NCI-H1694 treated with DMSO at 0.1 percent for 48 hours (cell line): ENCODE results near the gene HIVEP2.

Source experiments
- DNase-seq: peaks from one replicate; lab custom pipeline; 2025; lab: John Stamatoyannopoulos, UW

The HIVEP2 gene

DNA sequence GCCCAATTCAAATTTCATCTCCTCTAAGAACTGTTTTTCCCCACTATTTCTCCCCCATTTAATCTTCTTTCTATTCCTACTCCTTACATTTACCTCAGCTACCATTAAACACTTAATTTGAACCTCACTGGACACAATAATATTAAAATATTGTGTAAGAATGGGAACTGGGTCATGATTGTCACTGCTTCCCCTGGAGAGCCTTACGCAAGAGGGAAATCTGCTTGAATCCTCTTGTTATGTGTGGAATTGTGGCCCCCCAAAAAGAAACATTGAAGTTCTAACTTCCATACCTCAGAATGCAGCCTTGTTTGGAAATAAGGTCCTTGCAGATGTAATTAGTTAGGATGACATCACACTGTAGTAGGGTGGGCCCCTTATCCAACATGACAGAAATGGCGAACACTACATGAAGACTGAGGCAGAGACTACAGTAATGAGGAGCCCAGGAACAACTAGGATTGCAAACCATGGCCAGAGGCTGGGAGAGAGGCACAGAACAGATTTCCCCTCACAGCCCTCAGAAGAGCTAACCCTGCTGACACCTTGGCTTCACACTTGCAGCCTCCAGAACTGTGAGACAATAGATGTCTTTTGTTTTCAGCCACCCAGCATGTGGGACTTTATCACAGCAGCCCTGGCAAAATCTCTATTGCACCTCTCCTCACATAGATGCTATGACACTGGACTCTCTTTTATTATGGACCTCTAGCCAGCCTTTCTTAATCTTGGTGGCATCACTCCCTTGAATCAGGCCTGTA lies 29.9 kb downstream of the HIVEP2 start:
- no peak for DNase-seq

DNA sequence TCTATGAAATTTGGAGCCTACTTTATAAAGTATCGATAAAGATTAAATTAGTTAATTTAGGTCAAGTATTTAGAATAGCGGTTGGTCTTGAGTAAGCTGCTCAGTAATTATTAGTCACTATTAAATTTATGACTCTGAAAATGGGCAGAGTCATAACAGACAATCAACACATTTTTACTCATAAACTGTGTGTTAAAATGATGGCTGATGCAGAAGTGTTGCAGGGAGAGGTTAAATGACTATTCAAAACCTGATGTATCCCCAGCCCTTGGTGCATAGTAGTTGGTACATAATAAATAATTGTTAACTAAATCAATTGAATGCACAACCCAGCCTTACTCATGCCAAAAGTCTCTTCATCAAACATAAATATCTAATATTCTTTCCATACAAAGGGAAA lies 30.6 kb downstream of the HIVEP2 start:
- no peak for DNase-seq

DNA sequence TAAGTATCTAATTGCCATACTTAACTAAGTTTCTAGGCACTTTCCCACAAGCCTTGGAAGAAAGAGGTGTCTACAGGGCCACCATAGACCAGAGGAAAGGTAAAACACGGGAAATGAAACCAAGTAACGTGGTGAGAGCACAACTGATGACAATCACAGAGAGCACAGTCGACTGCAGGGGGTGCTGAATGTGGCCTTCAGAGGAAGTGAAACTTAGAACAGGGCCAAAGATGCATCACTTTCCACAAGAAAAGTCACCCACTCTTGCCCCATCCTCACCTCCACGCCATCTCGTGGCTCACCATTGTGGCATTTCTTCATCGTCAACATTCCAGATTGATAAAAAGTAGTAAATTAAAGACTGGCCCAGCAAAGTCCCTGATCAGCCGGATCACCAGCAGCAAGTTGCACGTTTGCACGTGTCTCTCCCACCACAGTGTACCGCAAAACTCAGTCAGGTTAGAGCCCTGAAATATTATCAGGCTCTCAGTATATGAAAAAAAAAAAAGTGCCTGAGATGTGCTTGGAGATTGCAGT lies 31.4 kb downstream of the HIVEP2 start:
- no peak for DNase-seq

GRCh38 chr6:142913036-142913510 lies 31.9 kb downstream of the HIVEP2 start:
- no peak for DNase-seq

DNA sequence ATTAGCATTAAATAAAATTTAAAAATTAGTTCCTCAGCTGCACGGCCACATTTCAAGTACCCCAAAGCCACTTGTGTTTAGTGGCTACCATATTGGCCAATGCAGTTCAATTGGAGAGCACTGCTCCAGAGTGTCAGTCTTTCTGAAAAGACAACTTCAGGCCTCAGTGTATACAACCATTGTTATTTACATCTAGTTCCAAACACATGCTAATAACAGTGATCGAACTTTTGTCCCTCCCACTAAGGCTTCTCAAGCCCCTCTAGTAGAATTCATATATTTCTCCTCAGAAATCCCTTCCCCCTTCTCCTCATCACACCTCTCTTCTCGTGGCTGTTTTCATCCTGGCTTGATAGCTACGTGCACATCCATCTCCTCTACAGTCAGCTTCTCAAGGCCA lies 32.9 kb downstream of the HIVEP2 start:
- DNase-seq = no peak

GRCh38 chr6:142911430-142911829 lies 33.5 kb downstream of the HIVEP2 start:
- no peak for DNase-seq

GRCh38 chr6:142909686-142910085 lies 35.3 kb downstream of the HIVEP2 start:
- no peak for DNase-seq

DNA sequence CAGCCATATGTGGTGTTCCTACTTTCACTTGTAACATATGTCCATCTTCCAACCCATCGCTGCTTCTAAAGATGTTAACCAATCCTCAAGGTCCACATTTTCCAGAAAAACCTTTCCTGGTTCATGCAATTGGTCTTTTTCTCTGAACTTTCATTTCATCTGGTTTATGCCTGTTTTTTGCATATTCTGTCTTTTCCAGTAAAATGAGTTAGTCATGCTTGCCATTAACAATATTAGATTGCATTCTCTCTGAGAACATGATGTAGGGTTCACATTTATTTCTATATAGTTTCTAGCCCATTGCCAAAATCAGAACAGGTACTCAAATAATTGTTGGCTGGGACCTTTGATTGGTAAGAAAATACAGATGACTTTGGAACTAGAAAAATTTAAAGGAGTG lies 36.7 kb downstream of the HIVEP2 start:
- DNase-seq = no peak

DNA sequence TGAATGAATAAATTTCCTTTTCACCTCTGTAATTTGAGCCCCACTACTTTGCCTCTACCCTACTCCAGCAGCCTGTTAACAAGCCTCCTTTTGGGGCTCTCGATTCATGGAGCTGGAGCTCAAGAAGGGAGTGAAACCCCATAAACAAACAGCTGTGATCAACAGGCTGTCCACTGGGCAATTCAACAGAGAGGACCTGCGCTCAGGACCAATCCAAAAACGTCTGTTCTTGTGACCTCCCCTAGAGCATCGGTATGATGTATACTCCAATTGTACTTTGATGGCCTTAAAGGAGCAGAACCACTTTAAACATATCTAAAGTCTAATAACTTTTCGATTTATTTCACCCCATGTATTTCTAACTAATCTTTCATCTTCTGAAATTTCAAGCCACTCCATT lies 37.4 kb downstream of the HIVEP2 start:
- no peak for DNase-seq

DNA sequence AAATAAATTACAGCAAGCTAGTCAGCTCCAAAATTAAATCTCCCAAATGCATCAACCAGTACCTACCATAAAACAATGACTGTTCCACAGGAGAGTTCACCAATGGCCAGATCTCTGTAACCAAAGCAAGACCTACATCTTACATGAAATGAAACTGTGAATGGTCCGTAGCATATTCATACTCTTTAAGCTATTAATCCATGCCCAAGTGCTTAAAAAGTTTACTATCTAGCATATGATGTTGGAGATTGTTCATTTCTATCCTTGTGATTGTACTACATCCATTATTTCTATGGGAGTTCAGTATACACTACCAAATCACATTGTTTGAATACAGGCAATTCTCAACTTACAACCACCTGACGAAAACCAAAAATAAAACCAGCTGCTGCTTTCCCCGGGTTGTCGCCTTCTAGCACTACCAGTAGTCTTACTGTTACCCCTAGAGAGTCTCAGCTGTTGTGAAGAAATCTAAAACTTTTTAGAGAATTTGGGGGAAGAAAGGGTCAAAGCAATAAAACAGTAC lies 38.0 kb downstream of the HIVEP2 start:
- no peak for DNase-seq

- DNase-seq = no peak
Observed at GRCh38 chr6:142903812-142904211, 41.2 kb downstream of the HIVEP2 start.

DNA sequence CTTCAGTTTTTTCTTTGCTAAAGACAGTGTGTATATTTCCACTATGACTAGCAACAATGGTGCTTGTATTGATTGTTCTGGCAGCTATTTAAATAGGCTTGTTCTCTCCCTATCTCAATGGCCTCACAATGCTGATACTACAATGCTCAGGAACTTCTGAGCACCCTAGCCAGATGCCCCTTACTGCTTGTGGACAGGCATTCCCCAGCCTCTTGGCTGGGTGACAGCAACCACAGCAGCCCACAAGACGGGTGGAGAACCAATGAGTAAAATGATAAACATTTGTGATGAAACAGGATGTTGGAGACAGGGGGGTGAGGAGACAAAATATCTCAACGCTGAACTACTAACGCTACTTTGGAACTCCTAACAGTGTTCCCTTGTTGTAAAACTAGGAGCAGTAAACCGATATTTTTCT lies 42.3 kb downstream of the HIVEP2 start:
- no peak for DNase-seq

DNA sequence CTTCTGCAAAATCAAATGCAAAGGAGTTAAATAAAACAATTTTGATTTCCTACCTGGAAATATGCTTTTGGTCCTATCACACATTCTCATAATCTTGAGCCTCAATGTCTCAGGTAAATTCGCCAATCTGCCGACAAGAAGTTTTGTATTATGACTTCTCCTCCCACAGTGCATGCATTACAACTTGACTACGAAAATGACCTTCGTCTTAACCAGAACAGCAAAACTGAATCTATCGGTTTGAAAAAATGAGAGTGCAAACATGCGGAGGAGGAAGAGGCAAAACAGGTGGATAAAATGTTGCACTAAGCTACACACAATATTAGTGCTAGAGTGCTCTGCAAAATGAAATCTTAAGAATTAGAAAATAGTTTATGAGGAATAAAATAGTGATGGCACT lies 43.4 kb downstream of the HIVEP2 start:
- DNase-seq = no peak

DNA sequence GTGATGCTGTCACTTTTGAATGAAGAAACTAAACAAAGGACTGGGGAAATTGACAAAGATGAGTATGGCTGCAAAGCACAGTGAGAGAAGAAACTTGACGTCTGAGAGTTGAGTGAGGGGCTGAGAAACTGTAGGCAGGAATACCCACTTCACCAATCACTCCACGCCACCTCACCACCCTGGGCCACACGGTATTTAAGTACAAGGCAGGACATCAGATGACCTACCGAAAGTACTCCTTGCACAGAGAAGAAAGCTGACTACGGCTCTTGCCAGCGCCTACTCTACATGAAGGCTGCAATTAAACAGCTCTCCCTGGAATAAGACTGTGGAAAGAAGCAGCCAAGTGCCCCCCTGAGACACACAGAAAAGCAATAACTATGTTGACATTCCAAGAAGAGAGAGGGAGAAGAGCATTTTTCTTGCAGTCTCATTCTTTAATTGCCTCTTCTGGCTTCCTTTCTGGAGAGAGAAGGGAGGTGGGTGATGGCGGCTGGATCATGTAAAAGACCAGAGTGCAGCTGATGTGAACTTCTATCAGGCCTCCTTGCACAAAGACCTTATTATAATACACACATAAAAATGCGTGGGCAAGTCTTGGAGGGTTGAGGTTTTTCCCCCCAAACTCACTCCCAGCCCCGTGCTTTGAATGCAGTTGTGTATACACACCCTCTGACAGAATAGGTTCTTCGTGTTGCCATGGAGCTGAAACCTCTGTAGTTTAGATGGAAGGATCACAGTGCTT lies 44.6 kb downstream of the HIVEP2 start:
- DNase-seq = no peak

- no peak for DNase-seq
Observed at GRCh38 chr6:142898927-142899895, 45.8 kb downstream of the HIVEP2 start.

- DNase-seq = no peak
Observed at GRCh38 chr6:142897659-142898058, 47.3 kb downstream of the HIVEP2 start.

DNA sequence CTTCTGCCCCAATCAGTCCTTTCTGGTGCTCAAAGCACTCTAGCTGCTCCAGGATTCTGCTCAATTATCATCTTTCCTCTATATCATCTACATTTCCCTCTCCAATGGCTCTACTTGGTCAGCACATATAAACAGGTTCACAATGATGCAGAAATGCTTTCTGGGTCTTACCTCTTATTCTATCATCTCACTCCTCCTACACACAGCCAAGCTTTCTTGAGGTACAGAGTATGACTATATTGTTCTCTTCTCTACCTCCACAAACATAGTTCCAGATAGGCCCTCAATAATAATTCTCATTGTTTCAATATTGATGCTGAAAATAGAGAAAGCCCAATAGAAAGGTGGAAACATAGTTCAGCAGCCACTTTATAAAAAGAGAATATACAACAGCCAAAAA lies 48.2 kb downstream of the HIVEP2 start:
- no peak for DNase-seq

- DNase-seq = no peak
Observed at GRCh38 chr6:142893088-142893487, 51.9 kb downstream of the HIVEP2 start.

- no peak for DNase-seq
Observed at GRCh38 chr6:142892254-142893021, 52.5 kb downstream of the HIVEP2 start.

- DNase-seq = no peak
Observed at GRCh38 chr6:142891454-142891853, 53.5 kb downstream of the HIVEP2 start.

DNA sequence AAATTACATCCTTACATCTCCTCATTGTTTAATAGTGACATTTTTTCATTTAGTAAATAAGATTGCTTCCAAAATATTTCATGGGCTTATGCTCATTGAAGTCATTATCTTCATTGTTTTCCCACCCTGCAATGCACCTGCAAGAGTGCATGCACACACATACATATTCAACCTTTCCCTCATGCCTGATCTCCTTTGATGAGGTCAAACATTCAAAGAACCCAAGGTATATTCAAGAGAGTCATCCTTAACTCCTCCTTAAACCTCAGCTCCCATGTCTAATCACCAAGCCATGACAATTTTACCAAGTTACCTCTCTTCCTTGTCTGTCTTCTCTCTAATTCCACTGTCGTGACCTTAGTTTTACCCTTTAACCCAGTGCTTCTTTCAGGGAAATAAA lies 56.5 kb downstream of the HIVEP2 start:
- no peak for DNase-seq
